ENCODE measurements around the gene HIRA.

Gene HIRA

GRCh38 chr22:19461506-19461905, 30.0 kb upstream of the HIRA start:
- ATAC-seq (ENCODE audit: insufficient read depth, low read depth), result no peak
- Histone ChIP-seq H3K4me3 (ENCODE audit: low read depth in 1 of 2, low read length in 2 of 2) (no peak overlapping the region), H3K9me3 (ENCODE audit: insufficient read depth, low read length, severe bottlenecking) (no peaks in the 10 kb centered on the region), H3K27me3 (ENCODE audit: insufficient read depth, low read length, poor library complexity) (no peaks in the 10 kb centered on the region), H3K9ac (ENCODE audit: low read depth, low read length) (no peak overlapping the region), H3K79me2 (ENCODE audit: insufficient read depth, low read length) (no peaks in the 10 kb centered on the region), H3K4me2 (ENCODE audit: insufficient read depth, low read length) (no peak overlapping the region), H4K20me1 (ENCODE audit: insufficient read depth, low read length) (0 out of 2 replicates have a peak, but pooled peaks cover 3% of the 10 kb centered on the region), H2AFZ (ENCODE audit: low read depth, low read length) (no peak overlapping the region), H3K4me1 (ENCODE audit: insufficient read depth, low read length) (no peaks in the 10 kb centered on the region), H3K36me3 (ENCODE audit: insufficient read depth, low read length) (peaks cover 78% of the 10 kb centered on the region), H3K27ac (ENCODE audit: low read length) (no peak overlapping the region)
- no peak for DNase-seq
- TF ChIP-seq, protein P1, sequence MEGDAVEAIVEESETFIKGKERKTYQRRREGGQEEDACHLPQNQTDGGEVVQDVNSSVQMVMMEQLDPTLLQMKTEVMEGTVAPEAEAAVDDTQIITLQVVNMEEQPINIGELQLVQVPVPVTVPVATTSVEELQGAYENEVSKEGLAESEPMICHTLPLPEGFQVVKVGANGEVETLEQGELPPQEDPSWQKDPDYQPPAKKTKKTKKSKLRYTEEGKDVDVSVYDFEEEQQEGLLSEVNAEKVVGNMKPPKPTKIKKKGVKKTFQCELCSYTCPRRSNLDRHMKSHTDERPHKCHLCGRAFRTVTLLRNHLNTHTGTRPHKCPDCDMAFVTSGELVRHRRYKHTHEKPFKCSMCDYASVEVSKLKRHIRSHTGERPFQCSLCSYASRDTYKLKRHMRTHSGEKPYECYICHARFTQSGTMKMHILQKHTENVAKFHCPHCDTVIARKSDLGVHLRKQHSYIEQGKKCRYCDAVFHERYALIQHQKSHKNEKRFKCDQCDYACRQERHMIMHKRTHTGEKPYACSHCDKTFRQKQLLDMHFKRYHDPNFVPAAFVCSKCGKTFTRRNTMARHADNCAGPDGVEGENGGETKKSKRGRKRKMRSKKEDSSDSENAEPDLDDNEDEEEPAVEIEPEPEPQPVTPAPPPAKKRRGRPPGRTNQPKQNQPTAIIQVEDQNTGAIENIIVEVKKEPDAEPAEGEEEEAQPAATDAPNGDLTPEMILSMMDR (IDR thresholded peaks at IDR 0.05; ENCODE audit: borderline replicate concordance, extremely low read depth, low read length, poor library complexity, severe bottlenecking), result no peak
- TF ChIP-seq EZH2 (IDR thresholded peaks at IDR 0.05; ENCODE audit: borderline replicate concordance, low read depth, low read length, severe bottlenecking), result no peak

- Histone ChIP-seq H2AFZ (ENCODE audit: low read depth, low read length) (no peak overlapping the region), H3K79me2 (ENCODE audit: insufficient read depth, low read length) (no peaks in the 10 kb centered on the region), H3K36me3 (ENCODE audit: insufficient read depth, low read length) (peaks cover 79% of the 10 kb centered on the region), H3K4me2 (ENCODE audit: insufficient read depth, low read length) (no peak overlapping the region), H3K27ac (ENCODE audit: low read length) (no peak overlapping the region), H3K4me3 (ENCODE audit: low read depth in 1 of 2, low read length in 2 of 2) (no peak overlapping the region), H3K9me3 (ENCODE audit: insufficient read depth, low read length, severe bottlenecking) (no peaks in the 10 kb centered on the region), H3K9ac (ENCODE audit: low read depth, low read length) (no peak overlapping the region), H3K27me3 (ENCODE audit: insufficient read depth, low read length, poor library complexity) (no peaks in the 10 kb centered on the region), H3K4me1 (ENCODE audit: insufficient read depth, low read length) (no peaks in the 10 kb centered on the region), H4K20me1 (ENCODE audit: insufficient read depth, low read length) (0 out of 2 replicates have a peak, but pooled peaks cover 3% of the 10 kb centered on the region)
- DNase-seq (no peak), ATAC-seq (ENCODE audit: insufficient read depth, low read depth) (no peak)
- TF ChIP-seq EZH2 (IDR thresholded peaks at IDR 0.05; ENCODE audit: borderline replicate concordance, low read depth, low read length, severe bottlenecking), result no peak
- TF ChIP-seq, protein P1 (IDR thresholded peaks at IDR 0.05; ENCODE audit: borderline replicate concordance, extremely low read depth, low read length, poor library complexity, severe bottlenecking), result no peak
These were observed 28.5 kb upstream of the HIRA start for GRCh38 chr22:19460036-19460435.

DNA sequence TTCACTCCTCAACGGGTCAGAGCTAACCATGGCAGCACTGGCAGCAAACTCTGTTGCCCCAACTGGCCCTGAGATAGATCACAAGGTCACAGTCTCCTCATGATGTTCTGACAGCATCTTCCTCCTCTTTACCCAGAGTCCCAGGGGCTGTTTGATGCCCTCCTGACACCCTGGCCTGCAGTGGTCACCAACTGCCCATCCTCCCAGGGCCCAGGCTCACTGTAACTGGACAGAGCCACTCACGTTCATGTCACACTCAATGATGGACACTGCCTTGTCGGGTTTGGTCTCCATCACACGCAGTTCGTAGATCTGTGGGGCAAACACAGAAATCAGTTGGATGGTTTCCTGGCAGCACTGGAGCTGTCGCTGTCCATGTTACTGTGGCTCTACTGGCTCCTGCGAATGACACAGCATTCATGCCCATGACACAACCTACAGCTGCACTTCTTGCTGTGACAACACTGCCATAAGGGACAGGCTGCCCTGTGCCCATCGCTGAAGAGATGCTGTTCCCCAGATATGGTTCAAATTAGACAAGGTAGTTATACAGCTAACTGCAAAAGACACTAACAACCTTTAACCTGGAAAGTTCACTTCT, 26.4 kb upstream of the HIRA start:
- H3K9ac ChIP-seq (ENCODE audit: low read depth, low read length), result no peak overlapping the region
- peaks cover 4% of the 10 kb centered on the region; the same call in 1 of the 2 replicates for H4K20me1 ChIP-seq (ENCODE audit: insufficient read depth, low read length)
- no peak for TF ChIP-seq EZH2 (IDR thresholded peaks at IDR 0.05; ENCODE audit: borderline replicate concordance, low read depth, low read length, severe bottlenecking)
- TF ChIP-seq, protein P1 (IDR thresholded peaks at IDR 0.05; ENCODE audit: borderline replicate concordance, extremely low read depth, low read length, poor library complexity, severe bottlenecking), result no peak
- H3K4me1 ChIP-seq (ENCODE audit: insufficient read depth, low read length), result no peaks in the 10 kb centered on the region
- ATAC-seq (ENCODE audit: insufficient read depth, low read depth) (no peak), DNase-seq (no peak)
- no peak overlapping the region for H3K4me2 ChIP-seq (ENCODE audit: insufficient read depth, low read length)
- H2AFZ ChIP-seq (ENCODE audit: low read depth, low read length), result no peak overlapping the region
- no peak overlapping the region for H3K27ac ChIP-seq (ENCODE audit: low read length)
- no peaks in the 10 kb centered on the region for H3K27me3 ChIP-seq (ENCODE audit: insufficient read depth, low read length, poor library complexity)
- H3K79me2 ChIP-seq (ENCODE audit: insufficient read depth, low read length), result no peaks in the 10 kb centered on the region
- peaks cover 80% of the 10 kb centered on the region for H3K36me3 ChIP-seq (ENCODE audit: insufficient read depth, low read length)
- H3K4me3 ChIP-seq (ENCODE audit: low read depth in 1 of 2, low read length in 2 of 2), result no peak overlapping the region
- no peaks in the 10 kb centered on the region for H3K9me3 ChIP-seq (ENCODE audit: insufficient read depth, low read length, severe bottlenecking)

Measured in DND-41 (cell line).